Keratinocyte (primary cell): ENCODE measurements around the gene AFG1L. TPM values are rescaled to one million over a fixed set of nuclear protein-coding genes. Genes with fewer than 3 reads are reported as not detected.
"Not testable (repeated sequence)": the region's sequence is repeated elsewhere in the genome, so short reads cannot be mapped to it uniquely, and the experiment has no call there.

ENCODE experiments used
- DNase-seq: peaks from one replicate; pipeline ENCODE4 v3.0.0-alpha.2; 2011; ENCODE audit warnings: low read depth, missing footprints, low spot score
- FAIRE-seq: peaks from 2 replicates; lab custom pipeline; 2011; peaks lifted over from hg19 to GRCh38; lab: Jason Lieb, UNC
- H2AFZ ChIP-seq: 2 replicates; pipeline ENCODE4 v1.6.0; 2012; ENCODE audit warnings: low read length, control low read depth, inconsistent platforms; ENCODE audit not compliant: control insufficient read depth
- H3K27ac ChIP-seq: 2 replicates; pipeline ENCODE4 v1.5.1; 2011; ENCODE audit warnings: low read length; ENCODE audit not compliant: control insufficient read depth, insufficient read depth
- H3K27me3 ChIP-seq: 3 replicates; pipeline ENCODE4 v1.6.0; 2011; ENCODE audit warnings: low read length; ENCODE audit not compliant: control insufficient read depth, insufficient read depth; ENCODE audit errors: extremely low read depth
- H3K36me3 ChIP-seq, 2 experiments: 2 replicates in 1 of 2; 3 replicates in 1 of 2; pipeline ENCODE4 v1.5.1; 2011; ENCODE audit warnings: low read length in 2 of 2, mild to moderate bottlenecking in 1 of 2; ENCODE audit not compliant: control insufficient read depth in 2 of 2, insufficient read depth in 2 of 2; ENCODE audit errors: extremely low read depth in 1 of 2
- H3K4me1 ChIP-seq: 3 replicates; pipeline ENCODE4 v1.5.1; 2011; ENCODE audit warnings: low read length; ENCODE audit not compliant: control insufficient read depth, insufficient read depth; ENCODE audit errors: extremely low read depth
- H3K4me2 ChIP-seq: 3 replicates; pipeline ENCODE4 v1.6.0; 2011; ENCODE audit warnings: low read depth, low read length; ENCODE audit not compliant: control insufficient read depth, insufficient read depth; ENCODE audit errors: extremely low read depth
- H3K4me3 ChIP-seq, 3 experiments: fragments of 200-600 bp in 1 of 3; sonication (generic) in 1 of 3; 2 replicates in 2 of 3; 3 replicates in 1 of 3; pipeline ENCODE4 v1.5.1; 2011 to 2016; ENCODE audit warnings: low read length in 3 of 3, mild to moderate bottlenecking in 3 of 3, control low read depth in 2 of 3, inconsistent platforms in 1 of 3, low read depth in 1 of 3, mixed read lengths in 1 of 3, mixed run types in 1 of 3, moderate library complexity in 1 of 3; ENCODE audit not compliant: control insufficient read depth in 2 of 3, insufficient read depth in 2 of 3; ENCODE audit errors: extremely low read depth in 1 of 3
- H3K79me2 ChIP-seq: 2 replicates; pipeline ENCODE4 v1.6.0; 2012; ENCODE audit warnings: low read length; ENCODE audit not compliant: control insufficient read depth, insufficient read depth
- H3K9ac ChIP-seq: 3 replicates; pipeline ENCODE4 v1.6.0; 2011; ENCODE audit warnings: low read length; ENCODE audit not compliant: control insufficient read depth, insufficient read depth; ENCODE audit errors: extremely low read depth
- H3K9me1 ChIP-seq: 3 replicates; pipeline ENCODE4 v1.6.0; 2011; ENCODE audit warnings: low read length; ENCODE audit not compliant: control insufficient read depth, insufficient read depth; ENCODE audit errors: extremely low read depth
- H3K9me3 ChIP-seq: 2 replicates; pipeline ENCODE4 v1.5.1; 2012; ENCODE audit warnings: low read depth, low read length; ENCODE audit not compliant: control insufficient read depth
- H4K20me1 ChIP-seq: 3 replicates; pipeline ENCODE4 v1.6.0; 2011; ENCODE audit warnings: low read length; ENCODE audit not compliant: control insufficient read depth, insufficient read depth; ENCODE audit errors: extremely low read depth
- CTCF ChIP-seq, 3 experiments: IDR thresholded peaks in 1 of 3; conservative IDR thresholded peaks in 1 of 3; optimal IDR thresholded peaks in 1 of 3; 2 replicates in 2 of 3; 3 replicates in 1 of 3; pipeline versions ENCODE3 to v1.5.1; 2011; ENCODE audit warnings: low read length in 3 of 3, mild to moderate bottlenecking in 3 of 3, moderate library complexity in 2 of 3, control low read depth in 1 of 3, inconsistent platforms in 1 of 3; ENCODE audit not compliant: insufficient read depth in 2 of 3; ENCODE audit errors: extremely low read depth in 1 of 3
- EZH2 ChIP-seq: IDR thresholded peaks from one replicate; pipeline ENCODE4 v1.6.1; 2012; ENCODE audit warnings: inconsistent platforms, mild to moderate bottlenecking, low read length, moderate library complexity
- dilution Hi-C: fragments of 300-500 bp; cut with MboI; formaldehyde crosslinking; loops from one replicate; pipeline ENCODE4 v1.7.0; 2020; ENCODE audit warnings: low sequenced_read_pairs; ENCODE audit not compliant: extremely low pct_ligation_motif_present
- polyA plus RNA-seq, 5 experiments: library from polyadenylated mRNA; depleted of rRNA in 3 of 5; stranded (reverse) in 3 of 5; stranded (forward) in 1 of 5; unstranded in 1 of 5; fragments of >200 nt; gene quantifications; 1 replicate in 1 of 5; 2 replicates in 3 of 5; 3 replicates in 1 of 5; pipeline versions ENCODE4 v1.2.1 to v1.2.3, GENCODE V29; 2011 to 2012; ENCODE audit warnings: missing spikeins in 2 of 5, low read depth in 1 of 5, low replicate concordance in 1 of 5

AFG1L gene
- polyA plus RNA-seq, 1 donor (not counting 4 experiments of a cell fraction or from before 2014, with no cell fraction given), result 3.1 TPM

- no peaks in the 10 kb centered on the region for H3K9me1 ChIP-seq
- no peak overlapping the region for H3K9ac ChIP-seq
- H3K9me3 ChIP-seq, result no peaks in the 10 kb centered on the region
- peaks cover 2% of the 10 kb centered on the region for H3K4me1 ChIP-seq
- H3K4me3 ChIP-seq, result no peak overlapping the region
- FAIRE-seq, result no peak
- H3K79me2 ChIP-seq, result no peaks in the 10 kb centered on the region
- dilution Hi-C loops, result no loop called here
- H2AFZ ChIP-seq, result no peak overlapping the region
- DNase-seq, result no peak
- no peaks in the 10 kb centered on the region for H4K20me1 ChIP-seq
- no peak overlapping the region for H3K4me2 ChIP-seq
- no peaks in the 10 kb centered on the region for H3K27me3 ChIP-seq
- TF ChIP-seq EZH2 (no peak), CTCF (optimal IDR thresholded peaks at IDR 0.05 in 1 of 3, IDR thresholded peaks at IDR 0.05 in 1 of 3, conservative IDR thresholded peaks at IDR 0.05 in 1 of 3; ENCODE audit: extremely low read depth in 1 of 3, insufficient read depth in 2 of 3, low read length in 3 of 3) (no peak)
- peaks cover 0 to 3% of the 10 kb centered on the region in 2 experiments for H3K36me3 ChIP-seq
- H3K27ac ChIP-seq, result no peak overlapping the region
Measured at GRCh38 chr6:108322728-108323127, 27.9 kb downstream of the AFG1L start.

DNA sequence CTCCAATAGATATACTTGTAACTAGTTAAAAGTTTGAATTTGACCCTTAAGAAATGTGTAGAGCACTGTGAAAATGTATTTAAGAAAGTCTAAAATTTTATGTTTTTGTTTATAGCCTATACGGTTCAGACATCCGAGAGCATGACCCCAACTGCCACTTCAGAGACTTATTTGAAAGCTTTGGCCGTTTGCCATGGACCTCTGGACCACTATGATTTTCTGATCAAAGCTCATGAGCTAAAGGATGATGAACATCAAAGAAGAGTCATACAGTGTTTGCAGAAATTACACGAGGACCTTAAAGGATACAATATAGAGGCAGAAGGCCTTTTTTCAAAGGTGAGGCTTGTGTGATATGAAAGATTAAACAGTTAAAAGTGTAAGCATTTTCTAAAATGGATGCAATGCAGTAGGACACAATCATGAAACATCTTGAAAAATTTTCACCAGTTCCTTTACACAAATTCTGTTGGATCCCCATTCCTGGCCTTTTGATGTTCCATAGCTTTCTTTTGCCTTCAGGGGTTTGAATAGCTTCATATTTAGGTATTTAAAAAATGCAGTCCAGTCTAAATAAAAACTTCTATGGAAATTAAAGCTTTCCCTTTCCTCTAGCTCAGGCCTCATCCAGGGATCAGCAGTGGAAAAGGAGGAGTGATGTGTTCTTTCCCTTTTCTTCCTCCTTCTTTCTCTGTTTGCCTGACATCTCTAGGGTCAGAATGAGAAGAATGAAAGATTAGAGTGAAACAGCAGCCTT, 29.0 kb downstream of the AFG1L start:
- Histone ChIP-seq H3K9me3 (no peaks in the 10 kb centered on the region), H3K4me1 (peaks cover 2% of the 10 kb centered on the region), H3K4me3 (no peak overlapping the region), H2AFZ (no peak overlapping the region), H3K27me3 (no peaks in the 10 kb centered on the region), H3K9me1 (no peaks in the 10 kb centered on the region), H3K9ac (no peak overlapping the region), H3K36me3 (peaks cover 0 to 3% of the 10 kb centered on the region in 2 experiments), H3K4me2 (no peak overlapping the region), H4K20me1 (no peaks in the 10 kb centered on the region), H3K79me2 (no peaks in the 10 kb centered on the region), H3K27ac (no peak overlapping the region)
- no peak for FAIRE-seq
- dilution Hi-C loops, result no loop called here
- TF ChIP-seq CTCF (optimal IDR thresholded peaks at IDR 0.05 in 1 of 3, IDR thresholded peaks at IDR 0.05 in 1 of 3, conservative IDR thresholded peaks at IDR 0.05 in 1 of 3; ENCODE audit: extremely low read depth in 1 of 3, insufficient read depth in 2 of 3, low read length in 3 of 3), result no peak
- no peak for TF ChIP-seq EZH2
- no peak for DNase-seq

GRCh38 chr6:108330221-108330785, 35.4 kb downstream of the AFG1L start:
- H2AFZ ChIP-seq, FAIRE-seq, H3K4me2 ChIP-seq, H3K9me3 ChIP-seq, DNase-seq, H3K4me3 ChIP-seq, H3K9ac ChIP-seq, H3K79me2 ChIP-seq, dilution Hi-C loops, H3K9me1 ChIP-seq, H3K4me1 ChIP-seq, H3K27me3 ChIP-seq, H3K27ac ChIP-seq, H3K36me3 ChIP-seq, H4K20me1 ChIP-seq: not testable (repeated sequence)
